ENCODE measurements around the gene TSPAN6. TPM values are rescaled to one million over a fixed set of nuclear protein-coding genes. Genes with fewer than 3 reads are reported as not detected.

TSPAN6 gene, protein sequence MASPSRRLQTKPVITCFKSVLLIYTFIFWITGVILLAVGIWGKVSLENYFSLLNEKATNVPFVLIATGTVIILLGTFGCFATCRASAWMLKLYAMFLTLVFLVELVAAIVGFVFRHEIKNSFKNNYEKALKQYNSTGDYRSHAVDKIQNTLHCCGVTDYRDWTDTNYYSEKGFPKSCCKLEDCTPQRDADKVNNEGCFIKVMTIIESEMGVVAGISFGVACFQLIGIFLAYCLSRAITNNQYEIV
- 35.2 and 47.4 TPM in 2 replicates for total RNA-seq (2014; rRNA removed)
- Bru-seq, nascent RNA: percentile 63 among the genes with signal in this experiment
- percentile 80 among the genes with signal in this experiment for BruChase-seq, experiment 1, labeled RNA remaining after a 6-hour chase
- BruChase-seq, experiment 2, labeled RNA remaining after a 2-hour chase: percentile 67 among the genes with signal in this experiment
- long read RNA-seq, transcript TSPAN6-201 (8 exons, 2,206 nt): major isoform, 108 of 143 reads
- long read RNA-seq, partial matches to known transcripts: 18 of 143 reads
- long read RNA-seq, other reads (novel, unspliced or antisense): 17 of 143 reads

GRCh38 chrX:100636321-100636991 lies at the start of gene TSPAN6:
Gene TSPAN6, minus strand, starts transcription at chrX:100636806. Its CDS starts 112 bp downstream, at chrX:100636694.
- intact Hi-C loops (cut with micrococcal nuclease): loop anchor here (1.0 to 2.0 kb wide), 2 partner anchors 21 to 26 kb away; no protein-coding TSS in a partner anchor
- Histone ChIP-seq H3K4me3 (ENCODE audit: low read length) (peak within 1 kb of the TSS; percentile 84), H3K27ac (ENCODE audit: low read length) (no peak within 1 kb of the TSS), H3K4me2 (ENCODE audit: low read length) (peak within 1 kb of the TSS; percentile 91), H3K27me3 (ENCODE audit: low read length) (no peaks in the 10 kb centered on the region), H3F3A (ENCODE audit: low read length, unreplicated experiment) (no peaks in the 10 kb centered on the region), H2AFZ (ENCODE audit: low read length) (peak within 1 kb of the TSS; percentile 93), H4K20me1 (ENCODE audit: low read length) (no peaks in the 10 kb centered on the region), H3K9me2 (replicated peaks; ENCODE audit: low read length) (no peaks in the 10 kb centered on the region), H3K4me1 (ENCODE audit: insufficient read depth, low read length) (peaks cover 12% of the 10 kb centered on the region), H3K36me3 (ENCODE audit: low read depth, low read length) (0 out of 2 replicates have a peak, but pooled peaks cover 4% of the 10 kb centered on the region), H3K79me2 (ENCODE audit: low read length) (peaks cover 18% of the 10 kb centered on the region), H3K9me3 (ENCODE audit: low read length) (no peaks in the 10 kb centered on the region), H3K9ac (ENCODE audit: low read length) (peak within 1 kb of the TSS; percentile 87)
- TF ChIP-seq CTCF (conservative IDR thresholded peaks at IDR 0.05; ENCODE audit: low read depth, low read length): peak; percentile 72
- no peak for TF ChIP-seq EZH2 (IDR thresholded peaks at IDR 0.05; ENCODE audit: low read length, unreplicated experiment)
- ChIA-PET CTCF (interaction anchor here (0.5 to 2.1 kb wide), 3 partner anchors 21 to 763 kb away, joined by 3 to 21 read pairs (median 4); no protein-coding TSS in a partner anchor), POLR2A (ENCODE audit: unreplicated experiment) (interaction anchor here (0.6 kb wide), 2 partner anchors 34 kb away, joined by 4 to 6 read pairs; no protein-coding TSS in a partner anchor)
- BruUV-seq (replicated peaks): TSS peak; percentile 70
- ATAC-seq: peak; percentile 100
- peak; percentile 91 for DNase-seq

GRCh38 chrX:100685997-100686305 lies 49.3 kb upstream of the TSPAN6 start:
- Histone ChIP-seq H3K27ac (ENCODE audit: low read length) (no peak overlapping the region), H3K9me3 (ENCODE audit: low read length) (no peaks in the 10 kb centered on the region), H3K4me2 (ENCODE audit: low read length) (no peak overlapping the region), H3K4me1 (ENCODE audit: insufficient read depth, low read length) (peaks cover 17% of the 10 kb centered on the region), H3K36me3 (ENCODE audit: low read depth, low read length) (no peaks in the 10 kb centered on the region), H4K20me1 (ENCODE audit: low read length) (no peaks in the 10 kb centered on the region), H2AFZ (ENCODE audit: low read length) (no peak overlapping the region), H3K79me2 (ENCODE audit: low read length) (no peaks in the 10 kb centered on the region), H3K4me3 (ENCODE audit: low read length) (no peak overlapping the region), H3K9ac (ENCODE audit: low read length) (no peak overlapping the region), H3F3A (ENCODE audit: low read length, unreplicated experiment) (no peaks in the 10 kb centered on the region), H3K27me3 (ENCODE audit: low read length) (no peaks in the 10 kb centered on the region), H3K9me2 (replicated peaks; ENCODE audit: low read length) (no peaks in the 10 kb centered on the region)
- POLR2A ChIA-PET (ENCODE audit: unreplicated experiment): no interaction called here
- BruUV-seq (replicated peaks): no TSS peak
- TF ChIP-seq EZH2 (IDR thresholded peaks at IDR 0.05; ENCODE audit: low read length, unreplicated experiment): no peak
- TF ChIP-seq CTCF (conservative IDR thresholded peaks at IDR 0.05; ENCODE audit: low read depth, low read length): no peak; the same call in 1 of the 2 replicates
- no peak for TF ChIP-seq EZH2phosphoT487 (IDR thresholded peaks at IDR 0.05; ENCODE audit: borderline replicate concordance, low read length)
- no peak for DNase-seq
- ATAC-seq: no peak
- intact Hi-C loops (cut with micrococcal nuclease): loop anchor here (1.0 to 10.0 kb wide), 3 partner anchors 15 to 171 kb away; no protein-coding TSS in a partner anchor
- CTCF ChIA-PET: interaction anchor here (1.2 to 1.6 kb wide), 2 partner anchors 71 to 83 kb away, joined by 6 to 46 read pairs; no protein-coding TSS in a partner anchor

Data from PC-3 (cell line).